GM12865 (cell line): ENCODE results near the gene GDPD2.

Source experiments
- DNase-seq: peaks from one replicate; pipeline ENCODE4 v3.0.0; 2010; ENCODE audit warnings: low read depth
- H3K4me3 ChIP-seq: 2 replicates; pipeline ENCODE4 v1.5.1; 2011; ENCODE audit warnings: mild to moderate bottlenecking, low read depth, low read length, control low read depth
- CTCF ChIP-seq: IDR thresholded peaks from 2 replicates; pipeline ENCODE4 v1.5.1; 2011; ENCODE audit warnings: low read length, control low read depth, low read depth, inconsistent platforms; ENCODE audit not compliant: insufficient read depth; ENCODE audit errors: missing control alignments

GDPD2 gene

GRCh38 chrX:70456256-70456655 is 33.1 kb downstream of the GDPD2 start:
- DNase-seq: no peak

GRCh38 chrX:70461026-70461425 is 37.9 kb downstream of the GDPD2 start:
- H3K4me3 ChIP-seq: no peak overlapping the region
- no peak for DNase-seq
- TF ChIP-seq CTCF: no peak

More at GRCh38 chrX:70456256-70456655, 33.1 kb downstream of the GDPD2 start:
- no peak for TF ChIP-seq CTCF
- peak overlapping the region; percentile 62 for H3K4me3 ChIP-seq

GRCh38 chrX:70464051-70464450 is 40.9 kb downstream of the GDPD2 start:
- DNase-seq: no peak
- no peak for TF ChIP-seq CTCF
- no peak overlapping the region for H3K4me3 ChIP-seq

GRCh38 chrX:70466968-70467367 is 43.9 kb downstream of the GDPD2 start:
- TF ChIP-seq CTCF: no peak
- H3K4me3 ChIP-seq: no peak overlapping the region
- no peak for DNase-seq

- no peak overlapping the region for H3K4me3 ChIP-seq
- TF ChIP-seq CTCF: no peak
- DNase-seq: no peak
These were observed 45.6 kb downstream of the GDPD2 start for GRCh38 chrX:70468709-70469108.

GRCh38 chrX:70470850-70471289 is 47.8 kb downstream of the GDPD2 start:
- no peak for TF ChIP-seq CTCF
- H3K4me3 ChIP-seq: no peak overlapping the region
- DNase-seq: peak; percentile 39

- no peak for DNase-seq
- H3K4me3 ChIP-seq: no peak overlapping the region
- no peak for TF ChIP-seq CTCF
These were observed 53.2 kb downstream of the GDPD2 start for GRCh38 chrX:70476166-70476933.
